SK-N-MC (cell line): ENCODE measurements around the gene DDX50.

ENCODE experiments used
- EZH2 ChIP-seq: fragments of 200-600 bp; sonication (generic); IDR thresholded peaks from one replicate; pipeline ENCODE4 v1.6.1; 2017; ENCODE audit warnings: antibody characterized with exemption
- FOXP2 ChIP-seq: optimal IDR thresholded peaks from 2 replicates; pipeline ENCODE3; 2011; ENCODE audit warnings: mild to moderate bottlenecking, moderate library complexity; ENCODE audit not compliant: insufficient read depth; ENCODE audit errors: extremely low read length, control extremely low read depth
- POLR2AphosphoS5 ChIP-seq: IDR thresholded peaks from 2 replicates; pipeline ENCODE4 v1.6.1; 2012; ENCODE audit warnings: mild to moderate bottlenecking, low read depth, low read length, borderline replicate concordance

DNA sequence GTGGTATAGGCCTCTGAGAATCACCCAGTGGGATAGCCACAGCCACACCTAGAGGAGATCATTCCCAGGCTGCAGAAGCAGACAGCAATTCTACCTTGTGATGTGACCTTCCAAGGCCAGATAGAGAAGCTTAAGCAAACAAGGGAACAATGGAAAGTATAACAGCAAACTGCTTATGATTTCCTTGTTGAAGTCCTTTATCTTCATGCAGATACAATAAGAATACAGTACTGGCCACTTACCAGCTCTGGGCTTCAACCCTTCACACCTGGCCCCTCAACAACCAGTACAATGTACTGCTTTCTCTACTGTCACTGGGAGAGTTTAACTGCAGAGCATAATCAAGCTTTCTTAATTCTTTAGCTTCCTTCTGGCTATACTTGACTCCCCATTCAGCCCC is 22.6 kb upstream of the DDX50 start:
- TF ChIP-seq POLR2AphosphoS5 (no peak), EZH2 (no peak), FOXP2 (no peak)
